ENCODE results near the gene SLC39A12. TPM values are rescaled to one million over a fixed set of nuclear protein-coding genes. Genes with fewer than 3 reads are reported as not detected.

SLC39A12 gene
- total RNA-seq, 1 donor from 2014 or later, result not detected

- no peak overlapping the region for H3K4me3 ChIP-seq (ENCODE audit: low read depth, low read length)
- no peaks in the 10 kb centered on the region for H3K27me3 ChIP-seq (ENCODE audit: control insufficient read depth, insufficient read depth, low read length)
- no peaks in the 10 kb centered on the region for H3K36me3 ChIP-seq (ENCODE audit: control insufficient read depth, insufficient read depth, low read length)
- no peak for DNase-seq (ENCODE audit: low read depth)
- TF ChIP-seq CTCF (IDR thresholded peaks at IDR 0.05; ENCODE audit: insufficient read depth, low read length, poor library complexity, severe bottlenecking), result no peak
Measured at GRCh38 chr10:18085855-18086254, 134.1 kb downstream of the SLC39A12 start.

DNA sequence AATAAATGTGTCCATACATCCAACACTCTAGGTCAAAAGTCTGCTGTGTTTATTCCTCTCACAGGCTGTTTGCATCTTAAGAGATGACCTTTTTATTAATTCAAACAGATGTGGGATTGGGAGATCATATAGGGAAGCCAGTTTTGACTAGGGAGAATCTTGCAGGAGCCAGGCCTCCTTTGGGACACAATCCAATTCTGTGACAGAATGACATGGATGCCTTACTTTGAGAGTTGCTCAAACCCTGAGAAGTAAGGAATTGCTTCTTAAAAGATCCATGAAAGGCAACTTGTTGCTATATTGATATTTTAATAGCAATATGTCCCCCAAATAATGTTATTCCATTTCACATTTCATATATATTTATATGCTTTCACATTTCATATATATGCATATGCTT, 135.0 kb downstream of the SLC39A12 start:
- no peak for DNase-seq (ENCODE audit: low read depth)
- Histone ChIP-seq H3K4me3 (ENCODE audit: low read depth, low read length) (no peak overlapping the region), H3K27me3 (ENCODE audit: control insufficient read depth, insufficient read depth, low read length) (no peaks in the 10 kb centered on the region), H3K36me3 (ENCODE audit: control insufficient read depth, insufficient read depth, low read length) (no peaks in the 10 kb centered on the region)
- TF ChIP-seq CTCF (IDR thresholded peaks at IDR 0.05; ENCODE audit: insufficient read depth, low read length, poor library complexity, severe bottlenecking), result no peak

- Histone ChIP-seq H3K4me3 (ENCODE audit: low read depth, low read length) (no peak overlapping the region), H3K27me3 (ENCODE audit: control insufficient read depth, insufficient read depth, low read length) (no peaks in the 10 kb centered on the region), H3K36me3 (ENCODE audit: control insufficient read depth, insufficient read depth, low read length) (no peaks in the 10 kb centered on the region)
- TF ChIP-seq CTCF (IDR thresholded peaks at IDR 0.05; ENCODE audit: insufficient read depth, low read length, poor library complexity, severe bottlenecking), result no peak
- DNase-seq (ENCODE audit: low read depth), result no peak
Measured at GRCh38 chr10:18087355-18087754, 135.6 kb downstream of the SLC39A12 start.

Other genes starting within 250 kb of the SLC39A12 start
- gene TMEM236, start 199.7 kb upstream of the SLC39A12 start, total RNA-seq, result 0.08 and 0.14 TPM in 2 replicates
- 0.07 and 0.29 TPM in 2 replicates for gene MRC1, start 142.6 kb upstream of the SLC39A12 start, total RNA-seq
- 0.04 and 0.21 TPM in 2 replicates for gene CACNB2, start 188.5 kb downstream of the SLC39A12 start, total RNA-seq

All from kidney epithelial cell (primary cell).